NCI-H510A treated with DMSO at 0.1 percent for 48 hours (cell line): Measurements from ENCODE around the gene TIPARP.

Source experiments
- DNase-seq: peaks from one replicate; lab custom pipeline; 2025; lab: John Stamatoyannopoulos, UW

The TIPARP gene

GRCh38 chr3:156674046-156674910 lies at the start of gene TIPARP:
Gene TIPARP, plus strand, starts transcription at chr3:156674590. Its CDS starts 3,108 bp downstream, at chr3:156677698.
- peak; percentile 95 for DNase-seq

GRCh38 chr3:156626104-156626503 lies 48.3 kb upstream of the TIPARP start:
- peak; percentile 92 for DNase-seq

GRCh38 chr3:156627946-156628569 lies 46.3 kb upstream of the TIPARP start:
- DNase-seq = no peak

- DNase-seq = no peak
These were observed 45.4 kb upstream of the TIPARP start for GRCh38 chr3:156628836-156629618.

GRCh38 chr3:156630081-156630772 lies 44.2 kb upstream of the TIPARP start:
- DNase-seq = peak; percentile 72

- DNase-seq = no peak
These were observed 43.7 kb upstream of the TIPARP start for GRCh38 chr3:156630773-156631093.

- no peak for DNase-seq
These were observed 43.1 kb upstream of the TIPARP start for GRCh38 chr3:156631323-156631722.

GRCh38 chr3:156632601-156633000 lies 41.8 kb upstream of the TIPARP start:
- DNase-seq = no peak

- no peak for DNase-seq
These were observed 41.1 kb upstream of the TIPARP start for GRCh38 chr3:156633335-156633734.

- no peak for DNase-seq
These were observed 39.4 kb upstream of the TIPARP start for GRCh38 chr3:156635034-156635433.

GRCh38 chr3:156635973-156636372 lies 38.4 kb upstream of the TIPARP start:
- no peak for DNase-seq

GRCh38 chr3:156637480-156638022 lies 36.8 kb upstream of the TIPARP start:
- DNase-seq = no peak

GRCh38 chr3:156638271-156638670 lies 36.1 kb upstream of the TIPARP start:
- no peak for DNase-seq

GRCh38 chr3:156639414-156640023 lies 34.9 kb upstream of the TIPARP start:
- DNase-seq = no peak

GRCh38 chr3:156641618-156641975 lies 32.8 kb upstream of the TIPARP start:
- no peak for DNase-seq

- DNase-seq = no peak
These were observed 31.4 kb upstream of the TIPARP start for GRCh38 chr3:156642750-156643728.

GRCh38 chr3:156643729-156644389 lies 30.5 kb upstream of the TIPARP start:
- DNase-seq = no peak

- no peak for DNase-seq
These were observed 29.4 kb upstream of the TIPARP start for GRCh38 chr3:156644958-156645357.

GRCh38 chr3:156646958-156647357 lies 27.4 kb upstream of the TIPARP start:
- no peak for DNase-seq

- DNase-seq = no peak
These were observed 26.3 kb upstream of the TIPARP start for GRCh38 chr3:156648086-156648485.
